ENCODE data around the gene PURA.

The PURA gene

GRCh38 chr5:140083650-140084049, 30.3 kb upstream of the PURA start:
- Histone ChIP-seq H3K4me3 (no peak overlapping the region), H3K27ac (no peak overlapping the region)
- DNase-seq (ENCODE audit: low spot score), result no peak
- no peak for TF ChIP-seq CTCF (IDR thresholded peaks at IDR 0.05)

GRCh38 chr5:140084541-140084940, 29.4 kb upstream of the PURA start:
- no peak for DNase-seq (ENCODE audit: low spot score)
- Histone ChIP-seq H3K27ac (no peak overlapping the region), H3K4me3 (no peak overlapping the region)
- TF ChIP-seq CTCF (IDR thresholded peaks at IDR 0.05), result no peak

GRCh38 chr5:140090251-140090650, 23.7 kb upstream of the PURA start:
- Histone ChIP-seq H3K4me3 (no peak overlapping the region), H3K27ac (no peak overlapping the region)
- no peak for DNase-seq (ENCODE audit: low spot score)
- TF ChIP-seq CTCF (IDR thresholded peaks at IDR 0.05), result no peak

- Histone ChIP-seq H3K27ac (no peak overlapping the region), H3K4me3 (no peak overlapping the region)
- no peak for DNase-seq (ENCODE audit: low spot score)
- TF ChIP-seq CTCF (IDR thresholded peaks at IDR 0.05), result no peak
Observed at GRCh38 chr5:140093179-140093578, 20.7 kb upstream of the PURA start.

DNA sequence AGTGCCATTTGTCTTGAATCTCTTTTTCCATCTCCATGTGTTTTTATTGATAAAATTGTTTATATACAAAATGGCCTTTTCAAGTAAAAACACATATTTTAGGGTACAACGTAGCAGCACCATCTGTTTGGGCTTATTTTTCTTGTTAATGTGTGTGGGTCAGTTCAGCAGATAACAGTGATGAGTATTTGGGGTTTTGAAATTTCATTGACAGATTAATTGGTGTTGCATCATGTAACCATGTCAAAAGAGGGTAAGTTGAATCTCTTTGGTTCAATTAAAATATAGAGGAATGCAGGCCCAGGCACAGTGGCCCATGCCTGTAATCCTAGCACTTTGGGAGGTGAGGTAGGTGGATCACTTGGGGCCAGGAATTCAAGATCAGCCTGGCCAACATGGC, 20.0 kb upstream of the PURA start:
- Histone ChIP-seq H3K27ac (no peak overlapping the region), H3K4me3 (no peak overlapping the region)
- DNase-seq (ENCODE audit: low spot score), result no peak
- no peak for TF ChIP-seq CTCF (IDR thresholded peaks at IDR 0.05)

DNA sequence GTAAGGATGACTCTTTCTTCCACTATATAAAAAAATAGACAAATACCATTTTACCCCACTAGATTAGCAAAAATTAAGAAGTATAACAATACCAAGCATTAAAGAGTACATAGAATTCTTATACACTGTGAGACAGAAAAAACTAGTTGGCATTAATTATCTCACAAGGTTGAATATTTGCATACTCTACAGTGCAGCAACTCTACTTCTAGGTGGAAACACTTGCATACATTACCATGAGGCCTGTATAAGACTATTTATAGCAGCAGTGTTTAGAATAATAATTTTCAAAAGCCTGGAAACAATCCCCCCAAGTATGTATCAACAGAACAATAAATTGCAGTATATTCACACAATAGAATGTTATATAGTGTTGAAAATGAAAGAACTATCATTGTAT, 19.0 kb upstream of the PURA start:
- Histone ChIP-seq H3K27ac (no peak overlapping the region), H3K4me3 (no peak overlapping the region)
- no peak for DNase-seq (ENCODE audit: low spot score)
- TF ChIP-seq CTCF (IDR thresholded peaks at IDR 0.05), result no peak

GRCh38 chr5:140101179-140101578, 12.7 kb upstream of the PURA start:
- no peak for TF ChIP-seq CTCF (IDR thresholded peaks at IDR 0.05)
- Histone ChIP-seq H3K4me3 (no peak overlapping the region), H3K27ac (no peak overlapping the region)
- no peak for DNase-seq (ENCODE audit: low spot score)
